GM12878 (cell line): Measurements from ENCODE around the gene REPS1. TPM values are rescaled to one million over a fixed set of nuclear protein-coding genes. Genes with fewer than 3 reads are reported as not detected.

Experiments
- BMI1 ChIP-seq: fragments of 450-650 bp; IDR thresholded peaks from 2 replicates; pipeline ENCODE4 v1.6.1; 2016; ENCODE audit warnings: mild to moderate bottlenecking, moderate library complexity, borderline replicate concordance
- CBX5 ChIP-seq: sonication (generic); IDR thresholded peaks from 2 replicates; pipeline ENCODE4 v1.6.1; 2016; ENCODE audit warnings: low read depth, moderate library complexity, mild to moderate bottlenecking, inconsistent platforms
- ESRRA ChIP-seq: IDR thresholded peaks from 2 replicates; pipeline ENCODE4 v1.6.1; 2012; ENCODE audit warnings: mild to moderate bottlenecking, low read length, improper control_type of control experiment
- HCFC1 ChIP-seq: fragments of 150-350 bp; IDR thresholded peaks from 2 replicates; pipeline ENCODE4 v1.6.1; 2014; ENCODE audit warnings: low read length
- MLLT1 ChIP-seq: fragments of 450-650 bp; IDR thresholded peaks from 2 replicates; pipeline ENCODE4 v1.6.1; 2016; ENCODE audit warnings: mild to moderate bottlenecking
- MXI1 ChIP-seq: fragments of 150-350 bp; IDR thresholded peaks from 2 replicates; pipeline ENCODE4 v1.6.1; 2011; ENCODE audit warnings: low read depth, mild to moderate bottlenecking, inconsistent platforms, low read length, improper control_type of control experiment
- MYB ChIP-seq: fragments of 150-350 bp; IDR thresholded peaks from 2 replicates; pipeline ENCODE4 v1.6.1; 2014; ENCODE audit warnings: mild to moderate bottlenecking, low read depth, low read length, borderline replicate concordance
- NFYA ChIP-seq: IDR thresholded peaks from 2 replicates; pipeline ENCODE4 v1.6.1; 2011; ENCODE audit warnings: low read depth, mild to moderate bottlenecking, low read length, improper control_type of control experiment, borderline replicate concordance
- POU2F2 ChIP-seq: IDR thresholded peaks from 3 replicates; pipeline ENCODE4 v1.6.1; 2011; ENCODE audit warnings: low read depth, mild to moderate bottlenecking, low read length, borderline replicate concordance
- PRDM15 ChIP-seq: fragments of 450-650 bp; formaldehyde crosslinking; IDR thresholded peaks from 2 replicates; pipeline ENCODE4 v1.4.0; 2020; ENCODE audit warnings: mild to moderate bottlenecking, moderate library complexity
- SIN3A ChIP-seq: IDR thresholded peaks from 2 replicates; pipeline ENCODE4 v1.6.1; 2012; ENCODE audit warnings: low read depth, low read length, improper control_type of control experiment
- SP1 ChIP-seq: IDR thresholded peaks from one replicate; pipeline ENCODE4 v1.6.1; 2011; ENCODE audit warnings: low read depth, low read length
- SREBF2 ChIP-seq: IDR thresholded peaks from 2 replicates; pipeline ENCODE4 v1.6.1; 2012; ENCODE audit warnings: mild to moderate bottlenecking, low read length
- SRF ChIP-seq, 2 experiments: IDR thresholded peaks; 2 replicates each; pipeline ENCODE4 v1.6.1; 2011; ENCODE audit warnings: low read depth in 2 of 2, low read length in 2 of 2, mild to moderate bottlenecking in 1 of 2, moderate library complexity in 1 of 2
- SUPT20H ChIP-seq: IDR thresholded peaks from 2 replicates; pipeline ENCODE4 v1.6.1; 2011; ENCODE audit warnings: low read depth, mild to moderate bottlenecking, low read length, moderate library complexity, borderline replicate concordance; ENCODE audit not compliant: control insufficient read depth
- ZBTB4 ChIP-seq: fragments of 450-650 bp; formaldehyde crosslinking; IDR thresholded peaks from 2 replicates; pipeline ENCODE4 v1.4.0; 2022; ENCODE audit warnings: mild to moderate bottlenecking, moderate library complexity
- ZNF592 ChIP-seq: fragments of 450-650 bp; IDR thresholded peaks from 2 replicates; pipeline ENCODE4 v1.6.1; 2017; ENCODE audit warnings: mild to moderate bottlenecking, moderate library complexity
- polyA plus RNA-seq, 11 experiments: library from polyadenylated mRNA; depleted of rRNA in 4 of 11; unstranded in 6 of 11; stranded (reverse) in 5 of 11; fragments of >200 nt; fragmentation: Nextera tagmentation in 4 of 11; fragmentation: Illumina TruSeq in 1 of 11; extraction: Ambion mirVana in 4 of 11; extraction: Trizol in 1 of 11; gene quantifications; 1 replicate in 1 of 11; 2 replicates in 10 of 11; pipeline versions ENCODE4 v1.2.1 to v1.2.3, GENCODE V29; 2011 to 2016; ENCODE audit warnings: inconsistent platforms in 2 of 11, missing spikeins in 2 of 11, low read depth in 1 of 11
- total RNA-seq, 4 experiments: library from RNA; depleted of rRNA in 3 of 4; stranded (reverse); fragments of >200 nt in 3 of 4; fragmentation: Illumina TruSeq in 1 of 4; extraction: Trizol in 1 of 4; gene quantifications; 2 replicates each; pipeline versions ENCODE4 v1.2.1 to v1.2.3, GENCODE V29; 2013 to 2021

The REPS1 gene
- total and polyA plus RNA-seq, 10 of the 15 experiments (the other 5 are each of a cell fraction or from before 2014, with no cell fraction given), result 13.7 to 59.3 (median 31.7) TPM

- TF ChIP-seq ZNF592, result 0 out of 2 replicates have a peak, but pooled peaks have one; percentile 57
- peak; percentile 51; the same call in 1 of the 3 replicates for TF ChIP-seq POU2F2
- no peak for TF ChIP-seq SRF (IDR thresholded peaks at IDR 0.05; ENCODE audit: low read depth in 2 of 2, low read length in 2 of 2)
- no peak for TF ChIP-seq SP1
- TF ChIP-seq PRDM15 (CRISPR knock-in tag), result no peak
- 0 out of 2 replicates have a peak, but pooled peaks have one; percentile 31 for TF ChIP-seq MXI1
- no peak for TF ChIP-seq NFYA
- TF ChIP-seq ZBTB4, result no peak
- TF ChIP-seq CBX5, result peak; percentile 87
- no peak for TF ChIP-seq ESRRA
- no peak for TF ChIP-seq SUPT20H
- no peak for TF ChIP-seq MYB
- TF ChIP-seq SREBF2, result no peak
- TF ChIP-seq BMI1, result no peak; the same call in none of the 2 replicates
- TF ChIP-seq SIN3A, result no peak
- TF ChIP-seq HCFC1, result no peak
- 0 out of 2 replicates have a peak, but pooled peaks have one; percentile 27 for TF ChIP-seq MLLT1
Observed at GRCh38 chr6:138882369-138883017, 105.6 kb downstream of the REPS1 start (continued).
